Measurements from ENCODE around the gene KRT82. TPM values are rescaled to one million over a fixed set of nuclear protein-coding genes. Genes with fewer than 3 reads are reported as not detected.

The KRT82 gene
- total RNA-seq, 1 experiment from 2014 or later = not detected

DNA sequence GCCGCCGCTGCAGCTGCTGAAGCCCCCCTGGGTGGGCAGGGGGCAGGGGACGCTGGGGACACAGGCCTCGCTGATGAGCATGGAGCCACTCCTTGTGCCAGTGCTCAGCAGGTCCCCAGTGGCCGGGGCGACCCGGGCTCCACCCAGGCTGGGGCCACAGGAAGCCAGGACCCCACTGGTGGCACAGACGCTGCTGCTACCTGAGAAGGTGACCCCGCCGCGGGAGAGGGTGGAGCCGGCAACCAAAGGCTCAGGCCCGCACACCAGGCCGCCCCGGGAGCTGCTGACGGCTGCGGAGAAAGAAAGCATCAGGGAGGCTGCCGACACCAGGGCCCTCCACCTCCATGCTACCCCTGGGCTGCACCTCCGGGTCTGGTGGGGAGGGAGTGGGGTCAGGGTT is 28.0 kb downstream of the KRT82 start:
- Histone ChIP-seq H3K36me3 (ENCODE audit: control insufficient read depth, insufficient read depth, low read length) (no peaks in the 10 kb centered on the region), H3K4me3 (ENCODE audit: low read depth, low read length) (no peak overlapping the region), H3K27me3 (replicated peaks; ENCODE audit: control insufficient read depth, insufficient read depth, low read length) (no peaks in the 10 kb centered on the region), H3K9me3 (no peaks in the 10 kb centered on the region), H3K4me1 (no peaks in the 10 kb centered on the region)
- no peak overlapping the region for H3K27ac Mint-ChIP-seq (ENCODE audit: unreplicated experiment)
- CTCF ChIA-PET = no interaction called here
- intact Hi-C loops (cut with micrococcal nuclease; ENCODE audit: unreplicated experiment) = no loop called here
- DNase-seq = no peak
- no TSS peak for BruUV-seq (replicated peaks)
- no peaks in the 10 kb centered on the region for H3K9me3 Mint-ChIP-seq (ENCODE audit: unreplicated experiment)
- POLR2A ChIA-PET = no interaction called here
- TF ChIP-seq, protein P1, sequence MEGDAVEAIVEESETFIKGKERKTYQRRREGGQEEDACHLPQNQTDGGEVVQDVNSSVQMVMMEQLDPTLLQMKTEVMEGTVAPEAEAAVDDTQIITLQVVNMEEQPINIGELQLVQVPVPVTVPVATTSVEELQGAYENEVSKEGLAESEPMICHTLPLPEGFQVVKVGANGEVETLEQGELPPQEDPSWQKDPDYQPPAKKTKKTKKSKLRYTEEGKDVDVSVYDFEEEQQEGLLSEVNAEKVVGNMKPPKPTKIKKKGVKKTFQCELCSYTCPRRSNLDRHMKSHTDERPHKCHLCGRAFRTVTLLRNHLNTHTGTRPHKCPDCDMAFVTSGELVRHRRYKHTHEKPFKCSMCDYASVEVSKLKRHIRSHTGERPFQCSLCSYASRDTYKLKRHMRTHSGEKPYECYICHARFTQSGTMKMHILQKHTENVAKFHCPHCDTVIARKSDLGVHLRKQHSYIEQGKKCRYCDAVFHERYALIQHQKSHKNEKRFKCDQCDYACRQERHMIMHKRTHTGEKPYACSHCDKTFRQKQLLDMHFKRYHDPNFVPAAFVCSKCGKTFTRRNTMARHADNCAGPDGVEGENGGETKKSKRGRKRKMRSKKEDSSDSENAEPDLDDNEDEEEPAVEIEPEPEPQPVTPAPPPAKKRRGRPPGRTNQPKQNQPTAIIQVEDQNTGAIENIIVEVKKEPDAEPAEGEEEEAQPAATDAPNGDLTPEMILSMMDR (IDR thresholded peaks at IDR 0.05; ENCODE audit: insufficient read depth in 1 of 2, low read depth in 1 of 2, low read length in 1 of 2, severe bottlenecking in 1 of 2, unreplicated experiment in 1 of 2) = no peak
- H3K4me3 Mint-ChIP-seq (ENCODE audit: unreplicated experiment) = no peak overlapping the region
- peaks cover 7% of the 10 kb centered on the region for H3K27me3 Mint-ChIP-seq (ENCODE audit: insufficient read depth, unreplicated experiment)
- no peaks in the 10 kb centered on the region for H3K4me1 Mint-ChIP-seq (ENCODE audit: low read depth, unreplicated experiment)
- H3K36me3 Mint-ChIP-seq (ENCODE audit: insufficient read depth, unreplicated experiment) = no peaks in the 10 kb centered on the region

DNA sequence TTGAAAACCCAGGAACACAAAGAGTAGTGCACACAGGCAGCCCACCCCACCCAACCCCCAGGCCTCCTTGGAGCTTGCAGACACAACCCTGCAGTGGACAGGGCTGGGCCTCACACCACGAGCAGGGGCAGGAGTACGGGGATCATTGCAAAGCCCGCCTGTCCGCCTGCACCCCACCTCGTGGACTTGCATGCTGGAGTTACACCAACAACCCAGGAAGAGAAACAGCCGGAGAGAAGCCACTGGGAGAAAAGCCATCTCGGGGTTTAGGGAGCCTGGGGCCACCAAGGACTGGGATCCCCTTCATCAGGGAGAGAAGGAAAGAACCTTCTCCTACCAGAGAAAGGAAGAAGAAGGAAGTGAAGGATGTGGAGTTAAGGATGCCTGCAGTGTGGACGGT is 28.9 kb downstream of the KRT82 start:
- TF ChIP-seq, protein P1 (IDR thresholded peaks at IDR 0.05; ENCODE audit: insufficient read depth in 1 of 2, low read depth in 1 of 2, low read length in 1 of 2, severe bottlenecking in 1 of 2, unreplicated experiment in 1 of 2) = no peak
- intact Hi-C loops (cut with micrococcal nuclease; ENCODE audit: unreplicated experiment) = no loop called here
- no peaks in the 10 kb centered on the region for H3K36me3 ChIP-seq (ENCODE audit: control insufficient read depth, insufficient read depth, low read length)
- Mint-ChIP-seq H3K4me3 (ENCODE audit: unreplicated experiment) (no peak overlapping the region), H3K27me3 (ENCODE audit: insufficient read depth, unreplicated experiment) (peaks cover 7% of the 10 kb centered on the region), H3K4me1 (ENCODE audit: low read depth, unreplicated experiment) (peaks cover under 1% of the 10 kb centered on the region), H3K9me3 (ENCODE audit: unreplicated experiment) (no peaks in the 10 kb centered on the region), H3K27ac (ENCODE audit: unreplicated experiment) (no peak overlapping the region), H3K36me3 (ENCODE audit: insufficient read depth, unreplicated experiment) (no peaks in the 10 kb centered on the region)
- POLR2A ChIA-PET = no interaction called here
- no peak for DNase-seq
- H3K9me3 ChIP-seq = no peaks in the 10 kb centered on the region
- no TSS peak for BruUV-seq (replicated peaks)
- H3K27me3 ChIP-seq (replicated peaks; ENCODE audit: control insufficient read depth, insufficient read depth, low read length) = no peaks in the 10 kb centered on the region
- no peaks in the 10 kb centered on the region for H3K4me1 ChIP-seq
- CTCF ChIA-PET = no interaction called here
- no peak overlapping the region for H3K4me3 ChIP-seq (ENCODE audit: low read depth, low read length)

DNA sequence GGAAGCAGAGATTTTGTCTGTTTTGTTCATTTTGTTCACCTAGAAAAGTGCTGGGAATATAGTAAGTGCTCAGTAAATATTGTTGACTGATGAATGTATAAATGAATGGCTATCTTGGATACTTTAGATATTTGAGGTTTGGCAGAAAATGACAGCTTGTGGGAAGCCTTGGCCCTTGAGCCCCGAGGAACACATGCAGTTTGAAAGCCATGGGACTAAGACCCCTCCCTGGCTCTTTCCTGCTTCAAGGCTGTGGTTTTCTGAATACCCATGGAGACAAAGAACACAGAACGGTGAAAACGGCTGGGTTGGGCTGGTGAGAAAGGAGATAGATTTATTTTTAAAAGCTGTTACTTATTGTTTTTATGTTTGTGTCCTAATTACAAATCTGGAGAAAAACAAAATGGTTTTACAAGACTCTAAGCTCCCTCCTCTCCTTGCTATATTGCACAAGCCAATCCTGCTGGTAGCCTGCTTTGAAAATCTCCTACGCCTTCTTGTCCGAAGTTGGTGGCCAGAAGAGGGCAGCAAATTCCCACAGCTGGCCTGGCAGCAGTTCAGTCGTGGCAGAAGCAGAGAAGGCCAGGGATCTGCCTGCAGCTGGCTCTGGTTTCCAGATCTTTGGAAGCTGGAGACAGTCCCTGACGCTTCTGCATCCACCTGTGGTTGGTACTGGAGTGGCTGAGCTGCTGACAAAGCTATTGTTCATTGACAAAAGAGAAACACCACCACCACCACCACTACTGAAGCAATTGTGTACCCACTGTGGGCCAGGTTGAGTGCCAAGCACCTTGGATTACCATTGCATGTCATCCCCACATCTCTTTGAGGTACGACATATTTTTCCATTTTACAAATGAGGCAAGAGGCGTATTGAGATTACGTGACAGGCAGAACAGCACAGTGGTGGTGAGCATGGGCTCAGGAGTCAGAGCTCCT is 33.6 kb downstream of the KRT82 start:
- peaks cover 3% of the 10 kb centered on the region for H3K27me3 Mint-ChIP-seq (ENCODE audit: insufficient read depth, unreplicated experiment)
- TF ChIP-seq, protein P1 (IDR thresholded peaks at IDR 0.05; ENCODE audit: insufficient read depth in 1 of 2, low read depth in 1 of 2, low read length in 1 of 2, severe bottlenecking in 1 of 2, unreplicated experiment in 1 of 2) = peak; percentile 76 to 91
- H3K27me3 ChIP-seq (replicated peaks; ENCODE audit: control insufficient read depth, insufficient read depth, low read length) = no peaks in the 10 kb centered on the region
- BruUV-seq (replicated peaks) = no TSS peak
- no peak overlapping the region for H3K27ac Mint-ChIP-seq (ENCODE audit: unreplicated experiment)
- H3K4me1 Mint-ChIP-seq (ENCODE audit: low read depth, unreplicated experiment) = peaks cover 8% of the 10 kb centered on the region
- DNase-seq = peak; percentile 78 to 86
- no peak overlapping the region for H3K4me3 ChIP-seq (ENCODE audit: low read depth, low read length)
- no peaks in the 10 kb centered on the region for H3K4me1 ChIP-seq
- H3K36me3 Mint-ChIP-seq (ENCODE audit: insufficient read depth, unreplicated experiment) = no peaks in the 10 kb centered on the region
- H3K36me3 ChIP-seq (ENCODE audit: control insufficient read depth, insufficient read depth, low read length) = no peaks in the 10 kb centered on the region
- POLR2A ChIA-PET = no interaction called here
- CTCF ChIA-PET = interaction anchor here (0.6 to 2.0 kb wide), 17 partner anchors 12 to 608 kb away, joined by 3 to 13 read pairs (median 4); no protein-coding TSS in a partner anchor
- no peak overlapping the region for H3K4me3 Mint-ChIP-seq (ENCODE audit: unreplicated experiment)
- H3K9me3 ChIP-seq = no peaks in the 10 kb centered on the region
- no peaks in the 10 kb centered on the region for H3K9me3 Mint-ChIP-seq (ENCODE audit: unreplicated experiment)
- intact Hi-C loops (cut with micrococcal nuclease; ENCODE audit: unreplicated experiment) = loop anchor here (1.0 kb wide), 2 partner anchors 135 to 508 kb away; no protein-coding TSS in a partner anchor
